Mesendoderm (in vitro differentiated cells): ENCODE data around the gene S1PR4. TPM values are rescaled to one million over a fixed set of nuclear protein-coding genes. Genes with fewer than 3 reads are reported as not detected.

Experiments used
- DNase-seq: peaks from one replicate; pipeline ENCODE4 v3.0.0; 2013
- H2AK5ac ChIP-seq: 2 replicates; pipeline ENCODE4 v1.6.1; 2013; ENCODE audit warnings: low read length, inconsistent platforms
- H2BK120ac ChIP-seq: 2 replicates; pipeline ENCODE4 v1.6.1; 2013; ENCODE audit warnings: low read depth, mild to moderate bottlenecking, low read length, moderate library complexity, mixed read lengths
- H2BK15ac ChIP-seq: replicated peaks from 2 replicates; pipeline ENCODE4 v1.6.1; 2013; ENCODE audit warnings: low read depth, mild to moderate bottlenecking, moderate library complexity
- H2BK5ac ChIP-seq: 2 replicates; pipeline ENCODE4 v1.6.1; 2013; ENCODE audit warnings: low read length, inconsistent platforms
- H3K18ac ChIP-seq: 2 replicates; pipeline ENCODE4 v1.6.1; 2013; ENCODE audit warnings: mild to moderate bottlenecking, low read length, mixed read lengths
- H3K23ac ChIP-seq: one replicate; pipeline ENCODE4 v1.6.1; 2013; ENCODE audit warnings: low read length
- H3K27ac ChIP-seq: 2 replicates; pipeline ENCODE4 v1.5.1; 2013; ENCODE audit warnings: low read depth, mild to moderate bottlenecking, inconsistent platforms, low read length, moderate library complexity
- H3K27me3 ChIP-seq: 2 replicates; pipeline ENCODE4 v1.6.1; 2013; ENCODE audit warnings: low read length, control low read depth, mild to moderate bottlenecking, inconsistent platforms; ENCODE audit not compliant: insufficient read depth, poor library complexity
- H3K36me3 ChIP-seq: 2 replicates; pipeline ENCODE4 v1.6.1; 2013; ENCODE audit warnings: low read length, inconsistent platforms; ENCODE audit not compliant: control insufficient read depth, insufficient read depth
- H3K4ac ChIP-seq: one replicate; pipeline ENCODE4 v1.6.1; 2013; ENCODE audit warnings: low read depth, mild to moderate bottlenecking, low read length, moderate library complexity
- H3K4me1 ChIP-seq: 2 replicates; pipeline ENCODE4 v1.6.1; 2013; ENCODE audit warnings: low read depth, low read length, inconsistent platforms; ENCODE audit not compliant: control insufficient read depth
- H3K4me2 ChIP-seq: 2 replicates; pipeline ENCODE4 v1.6.1; 2013; ENCODE audit warnings: low read length
- H3K4me3 ChIP-seq: 2 replicates; pipeline ENCODE4 v1.5.1; 2013; ENCODE audit warnings: mild to moderate bottlenecking, low read length
- H3K56ac ChIP-seq: one replicate; pipeline ENCODE4 v1.6.1; 2013; ENCODE audit warnings: low read length
- H3K79me1 ChIP-seq: 2 replicates; pipeline ENCODE4 v1.6.1; 2013; ENCODE audit warnings: low read length, inconsistent platforms
- H3K79me2 ChIP-seq: 2 replicates; pipeline ENCODE4 v1.6.1; 2013; ENCODE audit warnings: mild to moderate bottlenecking, low read length; ENCODE audit not compliant: control insufficient read depth, insufficient read depth
- H3K9ac ChIP-seq: 2 replicates; pipeline ENCODE4 v1.6.1; 2013; ENCODE audit warnings: low read length, inconsistent platforms
- H4K5ac ChIP-seq: one replicate; pipeline ENCODE4 v1.6.1; 2013; ENCODE audit warnings: low read length
- H4K8ac ChIP-seq: one replicate; pipeline ENCODE4 v1.6.1; 2013; ENCODE audit warnings: low read depth, mild to moderate bottlenecking, control low read depth, low read length, moderate library complexity
- WGBS: extraction: QIAGEN DNeasy Blood & Tissue Kit; methylation state at CpG from one replicate; pipeline ENCODE4 v1.1.7; 2013; ENCODE audit warnings: low lambda C conversion rate, missing lambda C conversion rate; ENCODE audit not compliant: insufficient coverage; ENCODE audit errors: extremely low coverage; 5-methylcytosine and 5-hydroxymethylcytosine counted together
- polyA plus RNA-seq, 2 experiments: library from polyadenylated mRNA; stranded (reverse); fragments of 200-250 nt; gene quantifications; one replicate each; pipeline ENCODE4 v1.2.3, GENCODE V29; 2013

Gene S1PR4
- not detected for polyA plus RNA-seq (2013, experiment 1 of 2)
- polyA plus RNA-seq (2013, experiment 2 of 2), result not detected

- H3K18ac ChIP-seq, result no peak within 1 kb of the TSS
- H3K23ac ChIP-seq, result no peak within 1 kb of the TSS
- DNase-seq, result no peak
- H3K79me1 ChIP-seq, result no peaks in the 10 kb centered on the region
- no peak within 1 kb of the TSS for H3K56ac ChIP-seq
- no peak within 1 kb of the TSS for H3K4ac ChIP-seq
- no peak within 1 kb of the TSS for H2BK120ac ChIP-seq
- H3K4me2 ChIP-seq, result no peak within 1 kb of the TSS
- H4K8ac ChIP-seq, result no peak within 1 kb of the TSS
- no peak within 1 kb of the TSS for H2BK15ac ChIP-seq
- no peak within 1 kb of the TSS for H3K4me3 ChIP-seq
- WGBS, result no CpG with 5 or more reads among the region's 42 CpGs
- no peak within 1 kb of the TSS for H3K27ac ChIP-seq
- H3K9ac ChIP-seq, result no peak within 1 kb of the TSS
- no peaks in the 10 kb centered on the region for H3K36me3 ChIP-seq
- no peaks in the 10 kb centered on the region for H3K27me3 ChIP-seq
- H4K5ac ChIP-seq, result no peak within 1 kb of the TSS
- H2BK5ac ChIP-seq, result no peak within 1 kb of the TSS
- H3K4me1 ChIP-seq, result no peaks in the 10 kb centered on the region
- H3K79me2 ChIP-seq, result no peaks in the 10 kb centered on the region
- H2AK5ac ChIP-seq, result no peak within 1 kb of the TSS
Observed at GRCh38 chr19:3178377-3178972, at the start of gene S1PR4. Gene S1PR4 (plus strand): TSS chr19:3178769. CDS start chr19:3178793, 24 bp downstream.

GRCh38 chr19:3129112-3129511, 49.5 kb upstream of the S1PR4 start:
- Histone ChIP-seq H2BK120ac (no peak overlapping the region), H2BK15ac (no peak overlapping the region), H3K4ac (no peak overlapping the region), H4K5ac (no peak overlapping the region), H3K4me2 (no peak overlapping the region), H3K18ac (no peak overlapping the region), H3K27me3 (no peaks in the 10 kb centered on the region), H3K4me3 (no peak overlapping the region), H3K9ac (no peak overlapping the region), H2BK5ac (no peak overlapping the region), H4K8ac (no peak overlapping the region), H3K27ac (no peak overlapping the region), H3K36me3 (no peaks in the 10 kb centered on the region), H3K4me1 (no peaks in the 10 kb centered on the region), H3K56ac (no peak overlapping the region), H2AK5ac (no peak overlapping the region), H3K79me2 (no peaks in the 10 kb centered on the region), H3K23ac (no peak overlapping the region), H3K79me1 (no peaks in the 10 kb centered on the region)
- DNase-seq, result no peak
- WGBS, result no CpG with 5 or more reads among the region's 1 CpG

- no CpG with 5 or more reads among the region's 24 CpGs for WGBS
- Histone ChIP-seq H3K27ac (no peak overlapping the region), H2BK15ac (no peak overlapping the region)
Observed at GRCh38 chr19:3131168-3131567, 47.4 kb upstream of the S1PR4 start.

GRCh38 chr19:3132971-3133792, 45.4 kb upstream of the S1PR4 start:
- Histone ChIP-seq H3K18ac (no peak overlapping the region), H3K4me2 (no peak overlapping the region), H2BK120ac (no peak overlapping the region), H3K27me3 (no peaks in the 10 kb centered on the region), H4K8ac (no peak overlapping the region), H3K36me3 (no peaks in the 10 kb centered on the region), H2BK15ac (no peak overlapping the region), H3K79me1 (no peaks in the 10 kb centered on the region), H3K23ac (no peak overlapping the region), H2BK5ac (no peak overlapping the region), H3K56ac (no peak overlapping the region), H4K5ac (no peak overlapping the region), H3K27ac (no peak overlapping the region), H3K79me2 (no peaks in the 10 kb centered on the region), H3K4me3 (no peak overlapping the region), H3K9ac (no peak overlapping the region), H3K4ac (no peak overlapping the region), H3K4me1 (no peaks in the 10 kb centered on the region), H2AK5ac (no peak overlapping the region)
- no peak for DNase-seq
- WGBS, result no CpG with 5 or more reads among the region's 24 CpGs

More at GRCh38 chr19:3131168-3131567, 47.4 kb upstream of the S1PR4 start:
- Histone ChIP-seq H3K36me3 (no peaks in the 10 kb centered on the region), H3K23ac (no peak overlapping the region), H3K56ac (no peak overlapping the region), H3K79me2 (no peaks in the 10 kb centered on the region), H3K4ac (no peak overlapping the region), H3K4me2 (no peak overlapping the region), H3K4me1 (no peaks in the 10 kb centered on the region), H2BK5ac (no peak overlapping the region), H4K8ac (no peak overlapping the region), H2AK5ac (no peak overlapping the region), H3K27me3 (no peaks in the 10 kb centered on the region), H3K9ac (no peak overlapping the region), H2BK120ac (no peak overlapping the region), H3K18ac (no peak overlapping the region), H3K79me1 (no peaks in the 10 kb centered on the region), H3K4me3 (no peak overlapping the region), H4K5ac (no peak overlapping the region)
- DNase-seq, result no peak

GRCh38 chr19:3133793-3134116, 44.8 kb upstream of the S1PR4 start:
- Histone ChIP-seq H3K4ac (no peak overlapping the region), H3K9ac (no peak overlapping the region), H2BK15ac (no peak overlapping the region), H3K56ac (no peak overlapping the region), H2AK5ac (no peak overlapping the region), H3K79me1 (no peaks in the 10 kb centered on the region), H3K4me2 (no peak overlapping the region), H3K4me3 (no peak overlapping the region), H4K5ac (no peak overlapping the region), H4K8ac (no peak overlapping the region), H3K79me2 (no peaks in the 10 kb centered on the region), H2BK5ac (no peak overlapping the region), H3K27me3 (no peaks in the 10 kb centered on the region), H3K36me3 (no peaks in the 10 kb centered on the region), H2BK120ac (no peak overlapping the region), H3K18ac (no peak overlapping the region), H3K23ac (no peak overlapping the region), H3K27ac (no peak overlapping the region), H3K4me1 (no peaks in the 10 kb centered on the region)
- no CpG with 5 or more reads among the region's 4 CpGs for WGBS
- no peak for DNase-seq
